Glomerular visceral epithelial cell (primary cell): Measurements from ENCODE around the gene NR6A1.

ENCODE experiments used
- DNase-seq: peaks from one replicate; pipeline ENCODE4 v3.0.0-alpha.2; 2016; ENCODE audit errors: extremely low spot score

NR6A1 gene

GRCh38 chr9:124503713-124504529 is 267.2 kb downstream of the NR6A1 start:
- no peak for DNase-seq

GRCh38 chr9:124502711-124503702 is 268.1 kb downstream of the NR6A1 start:
- DNase-seq = no peak

DNA sequence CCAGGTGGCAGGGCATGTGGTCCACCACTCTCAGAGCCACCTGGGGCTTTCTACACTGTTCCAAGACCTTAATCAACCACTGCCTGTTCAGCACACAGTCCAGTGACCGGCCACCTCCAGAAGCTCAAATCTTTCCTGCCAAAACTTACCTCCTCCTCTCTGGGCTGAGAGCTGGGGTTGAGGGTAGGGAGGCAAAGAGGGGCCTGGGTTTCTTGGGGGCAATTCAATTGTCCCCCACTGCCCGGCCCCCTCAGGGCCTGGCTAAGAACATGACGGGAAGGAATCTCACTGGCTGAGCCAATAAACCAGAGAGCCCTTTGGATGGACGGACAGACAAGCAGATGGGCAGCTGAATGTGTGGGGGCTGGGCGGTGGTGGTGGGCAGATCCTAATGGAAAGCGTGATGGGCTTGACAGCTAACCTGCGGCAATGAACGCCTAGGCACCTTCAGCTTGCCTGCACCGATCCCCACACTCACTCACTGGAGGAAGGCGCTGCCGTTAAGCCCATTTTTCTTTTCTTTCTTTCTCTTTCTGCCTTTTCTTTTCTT is 269.3 kb downstream of the NR6A1 start:
- no peak for DNase-seq

- no peak for DNase-seq
These were observed 270.1 kb downstream of the NR6A1 start for GRCh38 chr9:124500796-124501611.

DNA sequence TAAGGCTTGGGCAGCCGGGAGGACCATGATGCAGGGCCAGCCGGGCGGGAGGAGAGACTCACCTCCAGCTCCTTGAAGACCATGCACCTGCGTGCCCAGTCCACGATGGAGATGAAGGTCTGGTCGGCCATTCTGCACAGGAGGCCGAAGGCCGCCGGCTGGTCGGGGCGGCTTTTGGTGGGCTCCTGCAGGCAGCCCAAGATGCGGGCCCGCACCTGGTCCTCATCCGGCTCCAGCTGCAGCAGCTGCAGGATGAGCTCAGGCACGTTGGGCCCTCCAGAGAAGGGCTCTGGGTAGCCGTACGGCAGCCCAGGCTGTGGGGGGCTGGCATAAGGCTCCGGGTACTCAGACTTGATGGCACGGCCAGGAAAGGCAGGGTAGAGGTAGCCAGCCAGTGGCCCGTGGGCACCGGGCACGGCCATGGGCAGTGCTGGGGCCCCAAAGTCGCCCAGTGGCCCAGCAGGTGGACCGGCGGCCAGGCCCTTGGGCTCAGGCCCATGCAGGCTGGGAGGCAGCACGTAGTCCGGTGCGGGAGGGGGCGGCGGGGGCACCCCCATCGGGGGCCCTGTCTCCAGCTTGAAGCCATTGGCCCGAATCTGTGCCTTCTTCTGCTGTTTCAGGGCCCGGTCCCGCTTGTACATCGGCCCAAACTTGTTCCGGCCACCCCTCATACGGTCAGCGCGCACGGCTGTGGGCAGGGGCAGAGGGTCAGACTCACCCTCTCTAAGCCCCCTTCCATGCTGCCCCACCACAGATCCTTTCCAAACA is 270.9 kb downstream of the NR6A1 start:
- no peak for DNase-seq

DNA sequence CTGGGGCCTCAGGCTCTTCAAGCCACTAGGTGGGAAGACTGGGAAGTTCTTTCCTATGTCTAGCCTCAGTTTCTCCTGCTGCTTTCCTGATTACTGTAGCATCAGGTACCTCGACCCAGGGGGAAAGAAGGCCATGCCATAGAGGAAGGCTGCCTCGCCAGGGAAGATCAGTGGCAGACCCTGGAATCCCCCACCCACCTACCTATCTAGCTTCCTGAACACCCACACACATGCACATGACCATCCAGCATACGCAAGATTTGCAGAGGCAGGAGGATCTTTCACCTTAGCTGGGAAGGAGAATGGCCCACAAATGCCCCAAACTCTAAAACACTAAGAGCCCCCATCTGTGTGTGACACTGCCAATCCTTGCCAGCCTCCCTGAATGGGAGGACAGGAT is 271.9 kb downstream of the NR6A1 start:
- no peak for DNase-seq

DNA sequence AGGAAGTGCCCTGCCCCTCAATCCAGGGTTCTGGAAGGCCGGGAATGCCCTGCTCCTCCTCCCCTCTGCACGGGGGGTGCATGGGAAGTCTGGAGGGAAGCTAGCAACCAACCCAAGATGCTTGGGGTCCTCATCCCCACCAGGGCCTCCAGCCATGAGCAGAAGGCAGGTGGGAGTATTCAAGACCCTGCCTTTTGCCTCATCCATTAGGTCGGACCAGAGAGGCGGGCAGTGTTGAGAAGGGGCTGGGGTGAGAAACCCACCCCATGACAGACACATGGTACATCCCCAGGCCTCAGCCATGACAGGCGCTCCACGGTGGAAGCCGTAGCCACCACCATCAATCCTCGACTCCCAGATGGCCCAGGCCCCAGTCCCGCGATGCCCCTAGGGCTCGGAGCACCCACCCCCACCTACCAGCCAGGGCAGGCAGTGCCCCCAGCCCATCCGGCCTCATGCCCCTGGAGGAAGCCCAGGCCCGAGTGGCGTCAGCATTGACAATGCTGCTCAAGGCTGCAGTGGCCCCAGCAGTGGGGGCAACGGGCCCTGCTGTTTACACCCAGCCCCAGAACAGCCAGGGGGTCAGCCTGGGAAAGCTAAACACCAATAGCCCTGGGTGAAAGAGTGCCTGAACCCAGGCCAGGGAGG is 272.5 kb downstream of the NR6A1 start:
- no peak for DNase-seq

DNA sequence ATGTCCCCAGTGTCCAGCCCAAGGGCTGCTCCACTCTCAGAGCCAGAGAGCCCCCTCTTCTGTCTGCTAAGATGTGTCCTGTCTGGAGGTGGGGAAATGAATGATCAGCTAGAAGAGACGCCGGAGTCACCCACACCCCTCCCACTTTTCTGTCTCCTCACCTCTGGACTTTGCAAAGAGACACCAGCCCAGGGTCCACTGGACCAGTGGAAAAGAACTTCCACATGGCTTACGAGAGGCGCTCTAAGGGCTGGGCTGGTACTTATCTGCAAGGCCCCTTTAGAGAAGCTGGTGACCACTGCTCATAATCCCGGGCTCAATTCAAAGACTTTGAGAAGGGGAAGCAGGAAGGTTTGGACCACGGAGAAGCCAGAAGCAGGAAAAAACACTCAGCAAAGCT is 273.1 kb downstream of the NR6A1 start:
- no peak for DNase-seq

- DNase-seq = no peak
These were observed 273.7 kb downstream of the NR6A1 start for GRCh38 chr9:124497441-124497840.

DNA sequence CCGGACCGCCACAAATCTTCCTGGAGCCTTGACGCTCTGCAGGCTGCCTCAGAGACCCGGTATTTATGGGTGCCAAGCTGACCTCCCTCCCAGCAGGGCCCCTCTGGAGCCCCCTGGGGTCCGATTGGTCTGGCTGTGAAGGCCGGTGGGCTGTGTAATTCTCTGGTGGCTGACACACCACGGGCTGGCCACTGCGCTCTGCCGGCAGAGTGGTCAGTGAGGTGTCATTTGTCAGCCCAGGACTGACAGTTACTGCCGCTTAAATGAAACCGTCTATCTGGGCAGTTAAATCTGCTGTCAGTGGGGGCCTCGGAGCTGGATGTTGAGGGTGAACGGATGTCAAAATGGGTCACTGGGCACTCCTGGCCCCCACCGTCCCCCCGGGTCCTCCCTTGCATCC is 274.6 kb downstream of the NR6A1 start:
- no peak for DNase-seq

DNA sequence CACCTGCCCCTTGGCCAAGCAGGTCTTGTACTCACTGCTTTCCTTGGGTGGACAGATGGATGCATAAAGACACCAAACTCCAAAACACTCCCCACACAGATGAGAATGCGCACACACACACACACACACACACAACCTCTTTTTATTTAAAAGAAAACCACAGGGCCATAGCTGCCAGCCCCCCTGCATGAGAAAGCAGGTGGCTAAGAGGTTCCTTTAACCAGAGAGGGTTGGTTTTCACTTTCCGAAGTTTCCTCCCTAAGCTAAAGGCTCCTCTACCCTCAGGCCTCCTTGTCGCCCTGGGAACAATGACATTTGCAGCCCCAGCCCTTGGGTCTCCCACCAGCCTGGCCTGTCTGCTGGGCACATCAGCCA is 275.0 kb downstream of the NR6A1 start:
- DNase-seq = no peak

GRCh38 chr9:124495126-124496074 is 275.7 kb downstream of the NR6A1 start:
- no peak for DNase-seq

GRCh38 chr9:124493794-124494479 is 277.2 kb downstream of the NR6A1 start:
- no peak for DNase-seq

- DNase-seq = no peak
These were observed 277.9 kb downstream of the NR6A1 start for GRCh38 chr9:124493218-124493617.

DNA sequence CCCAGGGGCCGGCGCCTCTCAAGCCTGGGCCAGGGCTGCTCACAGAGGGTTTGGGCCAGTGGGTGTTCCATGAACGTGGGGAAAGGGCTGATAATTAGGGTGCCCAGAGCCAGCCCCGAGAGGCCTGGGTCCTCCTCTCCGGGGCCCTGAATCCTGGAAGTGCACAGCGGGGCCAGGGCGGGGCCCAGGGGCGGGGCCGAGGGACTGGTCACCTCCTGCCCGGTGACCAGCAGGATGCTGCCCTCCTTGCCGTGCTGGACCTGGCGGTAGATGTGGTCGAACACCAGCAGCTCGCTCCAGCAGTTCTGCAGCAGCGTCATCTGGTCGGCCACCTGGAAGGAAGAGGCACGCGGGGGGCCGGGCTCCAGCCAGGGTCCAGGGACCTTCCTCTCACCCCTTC is 278.3 kb downstream of the NR6A1 start:
- DNase-seq = no peak

- no peak for DNase-seq
These were observed 279.8 kb downstream of the NR6A1 start for GRCh38 chr9:124491049-124491975.

GRCh38 chr9:124490004-124490403 is 281.1 kb downstream of the NR6A1 start:
- DNase-seq = no peak
